NCI-H146 treated with DMSO at 0.1 percent for 48 hours (cell line): ENCODE results near the gene PRSS22.
A peak's percentile ranks its signal among the peaks of the same experiment; 100 is the strongest.

ENCODE experiments used
- DNase-seq: peaks from one replicate; lab custom pipeline; 2025; ENCODE audit not compliant: unreplicated experiment; lab: John Stamatoyannopoulos, UW

The PRSS22 gene

GRCh38 chr16:2881783-2882649 lies 24.0 kb upstream of the PRSS22 start:
- DNase-seq = peak; percentile 28

GRCh38 chr16:2879854-2880508 lies 22.0 kb upstream of the PRSS22 start:
- DNase-seq = no peak

GRCh38 chr16:2874912-2875362 lies 17.0 kb upstream of the PRSS22 start:
- DNase-seq = peak; percentile 39

- no peak for DNase-seq
Observed at GRCh38 chr16:2874032-2874911, 16.3 kb upstream of the PRSS22 start.

GRCh38 chr16:2871926-2872325 lies 14.0 kb upstream of the PRSS22 start:
- no peak for DNase-seq

GRCh38 chr16:2867987-2868789 lies 10.2 kb upstream of the PRSS22 start:
- peak; percentile 90 for DNase-seq

- no peak for DNase-seq
Observed at GRCh38 chr16:2867661-2867986, 9.7 kb upstream of the PRSS22 start.

- no peak for DNase-seq
Observed at GRCh38 chr16:2866431-2866830, 8.5 kb upstream of the PRSS22 start.

- DNase-seq = no peak
Observed at GRCh38 chr16:2865651-2866050, 7.7 kb upstream of the PRSS22 start.

- DNase-seq = no peak
Observed at GRCh38 chr16:2860826-2861567, 3.0 kb upstream of the PRSS22 start.

- DNase-seq = no peak
Observed at GRCh38 chr16:2859686-2860265, 1.8 kb upstream of the PRSS22 start.

GRCh38 chr16:2858245-2859025 lies 465 bp upstream of the PRSS22 start:
- peak; percentile 49 for DNase-seq

GRCh38 chr16:2856686-2857450 lies 1.1 kb downstream of the PRSS22 start:
- DNase-seq = no peak

- peak; percentile 27 for DNase-seq
Observed at GRCh38 chr16:2856061-2856670, 1.8 kb downstream of the PRSS22 start.

GRCh38 chr16:2855536-2855935 lies 2.4 kb downstream of the PRSS22 start:
- DNase-seq = no peak

- DNase-seq = no peak
Observed at GRCh38 chr16:2854700-2855309, 3.2 kb downstream of the PRSS22 start.

GRCh38 chr16:2853531-2854073 lies 4.4 kb downstream of the PRSS22 start:
- no peak for DNase-seq
